HG03135 (cell line): ENCODE measurements around the gene HNRNPUL1.

ENCODE experiments used
- ATAC-seq: cut with Tn5 transposase; IDR thresholded peaks from one replicate; pipeline ENCODE4 v1.9.1; 2021; ENCODE audit warnings: mild to moderate bottlenecking, moderate library complexity; ENCODE audit not compliant: unreplicated experiment

Gene HNRNPUL1

GRCh38 chr19:41351339-41352245 is 87.4 kb downstream of the HNRNPUL1 start:
- ATAC-seq: no peak

GRCh38 chr19:41352279-41352608 is 88.1 kb downstream of the HNRNPUL1 start:
- ATAC-seq: no peak

GRCh38 chr19:41352609-41353465 is 88.7 kb downstream of the HNRNPUL1 start:
- no peak for ATAC-seq

GRCh38 chr19:41353466-41354342 is 89.5 kb downstream of the HNRNPUL1 start, which contains the start of gene TGFB1:
TSS of gene TGFB1 (minus strand) at chr19:41353922. CDS start at chr19:41353044, 878 bp downstream.
- ATAC-seq: peak; percentile 43

GRCh38 chr19:41354343-41354953 is 90.3 kb downstream of the HNRNPUL1 start:
- no peak for ATAC-seq

- ATAC-seq: no peak
These were observed 90.9 kb downstream of the HNRNPUL1 start for GRCh38 chr19:41355035-41355434.

- no peak for ATAC-seq
These were observed 91.6 kb downstream of the HNRNPUL1 start for GRCh38 chr19:41355802-41356201.

GRCh38 chr19:41356984-41357739 is 93.0 kb downstream of the HNRNPUL1 start:
- ATAC-seq: no peak
